Colonic mucosa (tissue), 4 donors: Measurements from ENCODE around the gene NNAT. TPM values are rescaled to one million over a fixed set of nuclear protein-coding genes. Genes with fewer than 3 reads are reported as not detected.

ENCODE experiments used
- DNase-seq: peaks from one replicate; pipeline ENCODE4 v3.0.0-alpha.2; 2020
- H3K27ac ChIP-seq: fragments of 200-600 bp; one replicate; pipeline ENCODE4 v1.8.0; 2021
- H3K27me3 ChIP-seq: fragments of 200-600 bp; one replicate; pipeline ENCODE4 v1.8.0; 2021
- H3K36me3 ChIP-seq: fragments of 200-600 bp; one replicate; pipeline ENCODE4 v1.8.0; 2021
- H3K4me1 ChIP-seq: fragments of 200-600 bp; one replicate; pipeline ENCODE4 v1.8.0; 2021; ENCODE audit warnings: mild to moderate bottlenecking
- H3K4me3 ChIP-seq: fragments of 200-600 bp; one replicate; pipeline ENCODE4 v1.8.0; 2021
- H3K9ac ChIP-seq, 2 donors: one replicate each; pipeline ENCODE4 v1.7.0; 2013; ENCODE audit warnings: control low read depth in 2 of 2, low read depth in 2 of 2, low read length in 2 of 2
- H3K9me3 ChIP-seq: fragments of 200-600 bp; one replicate; pipeline ENCODE4 v1.8.0; 2021
- intact Hi-C: fragments of 100-400 bp; cut with DNase I; formaldehyde crosslinking; loops from one replicate; pipeline ENCODE4 v1.14.1; 2022
- total RNA-seq, 2 donors: library from RNA; stranded (reverse); fragmentation: NEBNext Ultra II Directional in 1 of 2; extraction: Animal tissue kit (Norgen Biotek cat#: 25700) in 1 of 2; gene quantifications; one replicate each; pipeline ENCODE4 v1.2.1, GENCODE V29; 2021
- TF ChIP-seq, protein P1 (sequence below): fragments of 200-600 bp; IDR thresholded peaks from one replicate; pipeline ENCODE4 v1.8.0; 2022; ENCODE audit warnings: antibody characterized with exemption, mild to moderate bottlenecking
- donor health status: healthy.
- donor health status: DM: no; HTN: no; CAD: no.
- donor health status: DM: no; HTN: no; CAD: no.

NNAT gene
- total RNA-seq, 2 donors from 2014 or later = 3.3 TPM; not detected in 1

- H3K4me3 ChIP-seq = no peak overlapping the region
- intact Hi-C loops = no loop called here
- TF ChIP-seq, protein P1, sequence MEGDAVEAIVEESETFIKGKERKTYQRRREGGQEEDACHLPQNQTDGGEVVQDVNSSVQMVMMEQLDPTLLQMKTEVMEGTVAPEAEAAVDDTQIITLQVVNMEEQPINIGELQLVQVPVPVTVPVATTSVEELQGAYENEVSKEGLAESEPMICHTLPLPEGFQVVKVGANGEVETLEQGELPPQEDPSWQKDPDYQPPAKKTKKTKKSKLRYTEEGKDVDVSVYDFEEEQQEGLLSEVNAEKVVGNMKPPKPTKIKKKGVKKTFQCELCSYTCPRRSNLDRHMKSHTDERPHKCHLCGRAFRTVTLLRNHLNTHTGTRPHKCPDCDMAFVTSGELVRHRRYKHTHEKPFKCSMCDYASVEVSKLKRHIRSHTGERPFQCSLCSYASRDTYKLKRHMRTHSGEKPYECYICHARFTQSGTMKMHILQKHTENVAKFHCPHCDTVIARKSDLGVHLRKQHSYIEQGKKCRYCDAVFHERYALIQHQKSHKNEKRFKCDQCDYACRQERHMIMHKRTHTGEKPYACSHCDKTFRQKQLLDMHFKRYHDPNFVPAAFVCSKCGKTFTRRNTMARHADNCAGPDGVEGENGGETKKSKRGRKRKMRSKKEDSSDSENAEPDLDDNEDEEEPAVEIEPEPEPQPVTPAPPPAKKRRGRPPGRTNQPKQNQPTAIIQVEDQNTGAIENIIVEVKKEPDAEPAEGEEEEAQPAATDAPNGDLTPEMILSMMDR = no peak
- no peaks in the 10 kb centered on the region for H3K27me3 ChIP-seq
- no peaks in the 10 kb centered on the region for H3K4me1 ChIP-seq
- H3K36me3 ChIP-seq = no peaks in the 10 kb centered on the region
- H3K9me3 ChIP-seq = no peaks in the 10 kb centered on the region
- no peak for DNase-seq
- H3K27ac ChIP-seq = no peak overlapping the region
- H3K9ac ChIP-seq = no peak overlapping the region
Observed at GRCh38 chr20:37558306-37558705, 37.3 kb downstream of the NNAT start.

DNA sequence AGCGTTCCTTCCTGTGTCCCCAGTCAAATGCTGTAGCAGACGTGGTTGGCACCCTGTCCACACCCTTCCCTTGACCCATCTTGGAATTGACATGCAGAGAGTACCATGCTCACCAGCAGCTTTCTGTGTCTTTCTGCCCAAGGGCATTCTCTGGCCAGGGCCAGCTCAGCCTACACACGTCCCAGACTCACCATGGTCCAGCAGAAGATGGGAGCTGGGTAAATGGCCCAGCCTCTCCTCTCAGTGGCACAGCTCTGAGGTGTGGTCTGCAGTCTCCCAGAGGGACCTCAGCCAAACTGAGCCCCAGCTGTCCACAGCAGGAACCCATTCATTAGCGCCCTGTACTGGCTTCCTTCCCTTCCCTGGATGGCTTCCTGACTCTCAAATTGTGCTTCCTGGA, 37.7 kb downstream of the NNAT start:
- no peak overlapping the region for H3K4me3 ChIP-seq
- DNase-seq = no peak
- no peaks in the 10 kb centered on the region for H3K27me3 ChIP-seq
- no peaks in the 10 kb centered on the region for H3K36me3 ChIP-seq
- TF ChIP-seq, protein P1 = no peak
- no peak overlapping the region for H3K9ac ChIP-seq
- no peak overlapping the region for H3K27ac ChIP-seq
- no peaks in the 10 kb centered on the region for H3K4me1 ChIP-seq
- intact Hi-C loops = no loop called here
- no peaks in the 10 kb centered on the region for H3K9me3 ChIP-seq

DNA sequence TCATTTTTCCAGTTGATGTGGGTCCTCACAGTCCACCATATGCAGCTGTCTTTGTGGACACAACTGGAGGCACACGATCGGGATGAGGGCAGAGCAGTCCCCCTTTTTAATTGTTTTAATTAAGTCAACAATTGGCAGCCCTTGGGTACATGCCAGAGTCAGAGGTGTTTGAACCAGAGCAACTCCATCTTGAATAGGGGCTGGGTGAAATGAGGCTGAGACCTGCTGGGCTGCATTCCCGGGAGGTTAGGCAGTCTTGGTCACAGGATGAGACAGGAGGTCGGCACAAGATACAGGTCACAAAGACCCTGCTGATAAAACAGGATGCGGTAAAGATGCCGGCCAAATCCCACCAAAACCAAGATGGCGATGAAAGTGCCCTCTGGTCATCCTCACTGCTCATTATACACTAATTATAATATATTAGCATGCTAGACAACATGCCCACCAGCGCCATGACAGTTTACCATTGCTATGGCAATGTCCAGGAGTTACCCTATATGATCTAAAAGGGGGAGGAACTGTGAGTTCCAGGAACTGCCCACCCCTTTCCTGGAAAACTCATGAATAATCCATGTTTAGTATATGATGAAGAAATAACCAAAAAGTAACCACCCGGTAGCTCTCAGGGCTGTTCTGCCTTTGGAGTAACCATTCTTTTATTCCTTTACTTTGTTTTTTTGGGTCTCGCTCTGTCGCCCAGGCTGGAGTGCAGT, 38.4 kb downstream of the NNAT start:
- Histone ChIP-seq H3K36me3 (no peaks in the 10 kb centered on the region), H3K27me3 (no peaks in the 10 kb centered on the region)
- no peak for DNase-seq

GRCh38 chr20:37560629-37561028, 39.6 kb downstream of the NNAT start:
- intact Hi-C loops = loop anchor here (5.0 kb wide), 2 partner anchors 432 to 662 kb away; no protein-coding TSS in a partner anchor
- Histone ChIP-seq H3K27me3 (peaks cover 5% of the 10 kb centered on the region), H3K4me1 (no peaks in the 10 kb centered on the region), H3K27ac (no peak overlapping the region), H3K9me3 (no peaks in the 10 kb centered on the region), H3K36me3 (no peaks in the 10 kb centered on the region), H3K4me3 (no peak overlapping the region), H3K9ac (no peak overlapping the region)
- TF ChIP-seq, protein P1 = no peak
- DNase-seq = no peak

More for the DNA sequence above, 38.4 kb downstream of the NNAT start:
- Histone ChIP-seq H3K9me3 (no peaks in the 10 kb centered on the region), H3K4me3 (no peak overlapping the region), H3K9ac (no peak overlapping the region), H3K4me1 (no peaks in the 10 kb centered on the region), H3K27ac (no peak overlapping the region)
- TF ChIP-seq, protein P1 = no peak
- intact Hi-C loops = loop anchor here (5.0 kb wide), 2 partner anchors 433 to 663 kb away; no protein-coding TSS in a partner anchor

DNA sequence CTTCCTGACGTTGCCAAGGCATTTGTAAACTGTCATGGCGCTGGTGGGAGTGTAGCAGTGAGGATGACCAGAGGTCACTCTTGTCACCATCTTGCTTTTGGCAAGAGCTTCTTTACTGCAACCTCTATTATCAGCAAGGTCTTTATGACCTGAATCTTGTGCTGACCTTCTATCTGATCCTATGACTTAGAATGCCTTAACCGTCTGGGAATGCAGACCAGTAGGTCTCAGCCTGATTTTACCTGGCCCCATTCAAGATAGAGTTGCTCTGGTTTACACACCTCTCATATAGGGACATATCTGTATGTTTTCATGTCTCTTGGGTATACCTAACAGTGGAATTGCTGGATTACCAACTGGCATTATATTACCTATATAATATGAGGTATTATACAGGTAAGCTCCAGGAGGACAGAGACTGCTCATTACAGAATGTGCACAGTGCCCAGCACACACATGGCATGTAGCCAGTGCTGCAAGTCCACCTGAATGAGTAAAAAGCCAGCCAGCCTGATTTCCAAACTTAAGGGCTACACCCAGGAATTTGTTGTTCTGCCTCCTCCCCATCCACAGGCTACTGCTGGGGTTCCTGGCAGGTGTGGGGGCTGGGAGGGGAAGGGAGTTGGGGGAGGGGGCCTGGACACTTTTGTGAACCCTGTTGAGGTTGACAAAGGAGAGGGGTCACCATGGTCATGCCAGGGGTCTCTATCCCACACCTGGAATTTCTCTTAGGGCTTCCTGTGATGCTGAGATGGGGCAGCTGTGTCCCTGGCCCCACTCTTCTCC, 41.8 kb downstream of the NNAT start:
- Histone ChIP-seq H3K9ac (no peak overlapping the region), H3K9me3 (no peaks in the 10 kb centered on the region), H3K4me3 (no peak overlapping the region), H3K27me3 (peaks cover 10% of the 10 kb centered on the region), H3K27ac (no peak overlapping the region), H3K36me3 (no peaks in the 10 kb centered on the region), H3K4me1 (no peaks in the 10 kb centered on the region)
- DNase-seq = no peak
- TF ChIP-seq, protein P1 = no peak
- intact Hi-C loops = loop anchor here (5.0 kb wide), 2 partner anchors 429 to 659 kb away; no protein-coding TSS in a partner anchor
